IPS DF 6.9 (cell line): ENCODE measurements around the gene ARRDC5.
A peak's percentile ranks its signal among the peaks of the same experiment; 100 is the strongest.

Experiments used
- DNase-seq: peaks from one replicate; pipeline ENCODE4 v3.0.0-alpha.2; 2013; ENCODE audit warnings: low read depth, low spot score
- H3K27ac ChIP-seq: one replicate; pipeline ENCODE4 v1.5.1; 2013; ENCODE audit warnings: low read length, control low read depth
- H3K27me3 ChIP-seq: 2 replicates; pipeline ENCODE4 v1.6.1; 2013; ENCODE audit warnings: mild to moderate bottlenecking, low read length; ENCODE audit not compliant: control insufficient read depth, insufficient read depth
- H3K36me3 ChIP-seq: 2 replicates; pipeline ENCODE4 v1.6.1; 2013; ENCODE audit warnings: low read length; ENCODE audit not compliant: control insufficient read depth, insufficient read depth
- H3K4me1 ChIP-seq: 2 replicates; pipeline ENCODE4 v1.6.1; 2013; ENCODE audit warnings: low read length; ENCODE audit not compliant: control insufficient read depth, insufficient read depth
- H3K4me3 ChIP-seq: 2 replicates; pipeline ENCODE4 v1.5.1; 2013; ENCODE audit warnings: mild to moderate bottlenecking, low read length
- H3K9me3 ChIP-seq: 2 replicates; pipeline ENCODE4 v1.6.1; 2013; ENCODE audit warnings: low read length, inconsistent platforms; ENCODE audit not compliant: control insufficient read depth, insufficient read depth
- WGBS: extraction: QIAGEN DNeasy Blood & Tissue Kit; methylation state at CpG from one replicate; pipeline ENCODE4 v1.1.7; 2013; ENCODE audit warnings: mixed read lengths, missing lambda C conversion rate; ENCODE audit not compliant: insufficient read length, insufficient coverage; 5-methylcytosine and 5-hydroxymethylcytosine counted together

The ARRDC5 gene

DNA sequence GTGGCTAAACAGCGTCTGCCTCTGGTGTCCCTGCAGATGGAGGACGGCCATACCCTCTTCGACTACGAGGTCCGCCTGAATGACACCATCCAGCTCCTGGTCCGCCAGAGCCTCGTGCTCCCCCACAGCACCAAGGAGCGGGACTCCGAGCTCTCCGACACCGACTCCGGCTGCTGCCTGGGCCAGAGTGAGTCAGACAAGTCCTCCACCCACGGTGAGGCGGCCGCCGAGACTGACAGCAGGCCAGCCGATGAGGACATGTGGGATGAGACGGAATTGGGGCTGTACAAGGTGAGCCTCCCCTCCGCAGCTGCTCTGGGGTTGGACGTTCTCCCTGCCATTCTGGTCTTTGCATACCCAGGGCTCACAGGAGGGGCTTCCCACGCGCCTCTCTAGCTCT is 26.5 kb upstream of the ARRDC5 start:
- 0 out of 2 replicates have a peak, but pooled peaks cover 4% of the 10 kb centered on the region for H3K4me1 ChIP-seq
- WGBS: no CpG with 5 or more reads among the region's 22 CpGs
- H3K36me3 ChIP-seq: peaks cover 21% of the 10 kb centered on the region
- no peak for DNase-seq
- H3K9me3 ChIP-seq: no peaks in the 10 kb centered on the region
- H3K4me3 ChIP-seq: no peak overlapping the region
- H3K27me3 ChIP-seq: no peaks in the 10 kb centered on the region
- H3K27ac ChIP-seq: no peak overlapping the region

DNA sequence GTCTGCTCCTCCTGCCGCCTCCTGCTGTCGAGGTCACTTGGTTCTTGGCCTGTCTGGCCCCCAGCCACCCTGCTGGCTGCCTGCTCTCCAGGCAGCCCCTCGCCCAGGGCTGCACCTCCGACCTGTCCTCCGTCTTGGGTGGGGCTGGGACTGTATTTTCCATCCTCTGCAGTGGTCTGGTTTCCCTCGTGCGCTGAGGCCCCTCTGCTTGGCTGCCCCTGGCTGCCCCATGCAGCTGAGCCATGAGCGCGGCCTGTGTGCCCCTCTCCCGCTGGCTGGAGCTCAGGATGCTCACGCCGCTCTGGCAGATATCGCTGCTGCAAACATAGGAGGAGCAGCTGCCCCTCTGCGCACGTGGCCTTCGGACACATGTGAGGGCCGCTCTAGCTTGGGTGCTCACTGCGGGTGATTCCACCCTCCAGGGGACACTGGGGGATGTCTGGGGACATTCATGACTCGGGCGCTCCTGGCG is 20.6 kb upstream of the ARRDC5 start:
- Histone ChIP-seq H3K27me3 (no peaks in the 10 kb centered on the region), H3K4me3 (no peak overlapping the region), H3K9me3 (no peaks in the 10 kb centered on the region), H3K4me1 (0 out of 2 replicates have a peak, but pooled peaks cover 4% of the 10 kb centered on the region), H3K27ac (no peak overlapping the region), H3K36me3 (peaks cover 6% of the 10 kb centered on the region; the same call in 1 of the 2 replicates)
- no peak for DNase-seq
- no CpG with 5 or more reads among the region's 21 CpGs for WGBS

DNA sequence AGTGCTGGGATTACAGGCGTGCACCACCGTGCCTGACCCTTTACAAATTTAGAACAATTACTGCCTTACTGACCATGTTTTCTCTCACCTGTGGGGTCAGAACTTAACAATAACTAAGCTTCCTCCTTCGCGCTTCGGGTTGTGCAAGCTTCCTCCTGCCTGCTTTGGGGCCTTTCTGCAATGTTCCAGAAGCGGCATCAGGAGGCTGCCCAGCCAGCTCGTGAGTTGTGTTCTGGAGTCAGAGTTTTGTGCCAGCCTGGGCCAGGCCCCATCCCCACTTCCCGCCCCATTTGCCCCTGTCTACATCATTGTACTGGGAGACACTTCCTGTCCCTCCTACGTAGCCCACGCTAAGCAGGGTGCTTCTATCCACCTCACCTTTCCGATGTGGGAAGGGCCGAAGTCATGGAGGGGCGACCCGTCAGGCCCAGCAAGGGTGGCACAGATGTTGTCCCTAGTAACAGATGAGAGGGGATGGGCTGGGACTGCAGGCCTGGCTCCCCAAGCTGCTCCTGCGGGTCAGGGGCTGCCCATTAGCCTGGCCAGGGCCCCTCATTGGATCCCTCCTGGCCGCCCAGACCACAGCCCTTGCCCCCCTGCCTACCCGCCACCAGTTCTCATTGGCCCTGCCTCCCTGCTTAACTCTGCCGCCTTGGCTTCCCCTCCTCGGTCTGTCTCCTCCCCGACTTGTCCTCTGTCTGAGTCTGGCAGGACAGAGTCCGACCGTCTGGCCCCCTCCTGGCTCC is 20.0 kb upstream of the ARRDC5 start:
- H3K4me1 ChIP-seq: 0 out of 2 replicates have a peak, but pooled peaks cover 3% of the 10 kb centered on the region
- peaks cover 6% of the 10 kb centered on the region; the same call in 1 of the 2 replicates for H3K36me3 ChIP-seq
- no peak for DNase-seq
- H3K27me3 ChIP-seq: no peaks in the 10 kb centered on the region
- WGBS: no CpG with 5 or more reads among the region's 22 CpGs
- no peak overlapping the region for H3K4me3 ChIP-seq
- H3K27ac ChIP-seq: no peak overlapping the region
- no peaks in the 10 kb centered on the region for H3K9me3 ChIP-seq

- H3K4me3 ChIP-seq: no peak overlapping the region
- H3K27me3 ChIP-seq: no peaks in the 10 kb centered on the region
- no CpG with 5 or more reads among the region's 41 CpGs for WGBS
- H3K9me3 ChIP-seq: no peaks in the 10 kb centered on the region
- H3K36me3 ChIP-seq: peaks cover 8% of the 10 kb centered on the region; the same call in 1 of the 2 replicates
- DNase-seq: no peak
- no peak overlapping the region for H3K27ac ChIP-seq
- no peaks in the 10 kb centered on the region for H3K4me1 ChIP-seq
Measured at GRCh38 chr19:4916292-4917082, 13.8 kb upstream of the ARRDC5 start.

GRCh38 chr19:4914736-4915501 is 12.2 kb upstream of the ARRDC5 start:
- H3K36me3 ChIP-seq: peaks cover 8% of the 10 kb centered on the region; the same call in 1 of the 2 replicates
- H3K27ac ChIP-seq: no peak overlapping the region
- no peaks in the 10 kb centered on the region for H3K27me3 ChIP-seq
- DNase-seq: no peak
- H3K4me1 ChIP-seq: no peaks in the 10 kb centered on the region
- no peaks in the 10 kb centered on the region for H3K9me3 ChIP-seq
- H3K4me3 ChIP-seq: no peak overlapping the region
- WGBS: no CpG with 5 or more reads among the region's 23 CpGs

DNA sequence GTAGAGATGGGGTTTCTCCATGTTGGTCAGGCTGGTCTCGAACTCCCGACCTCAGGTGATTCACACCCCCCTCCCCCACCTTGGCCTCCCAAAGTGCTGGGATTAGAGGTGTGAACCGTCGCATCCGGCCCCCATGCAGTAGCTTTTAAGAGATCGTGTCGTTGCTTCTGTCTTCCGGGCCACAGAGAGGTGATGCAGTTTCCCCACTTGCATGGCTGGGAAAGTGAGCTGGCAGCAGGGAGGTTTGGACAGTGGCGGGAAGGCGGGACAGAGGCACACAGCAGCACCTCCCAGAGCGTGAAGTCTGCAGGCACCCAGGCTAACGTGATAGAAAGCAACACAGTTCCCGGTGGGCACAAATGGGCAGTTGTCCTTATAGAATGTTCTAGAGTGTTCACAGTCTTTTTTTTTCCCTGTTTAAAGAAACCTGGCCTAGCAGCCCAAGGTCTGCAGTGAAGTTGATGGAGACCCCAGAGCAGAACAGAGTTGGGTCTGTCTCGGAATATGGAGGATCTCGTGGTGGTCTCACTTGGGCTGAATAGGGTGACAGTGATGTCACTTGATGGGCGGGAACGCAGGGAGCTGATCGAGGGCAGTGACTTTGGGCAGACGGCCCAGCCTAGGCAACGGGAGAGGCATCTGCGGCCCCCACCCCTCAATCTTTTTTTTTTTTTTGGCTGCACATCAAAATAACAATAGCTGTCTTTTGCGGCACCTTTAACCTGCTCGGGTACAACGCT is 11.5 kb upstream of the ARRDC5 start:
- no peak for DNase-seq
- Histone ChIP-seq H3K4me3 (no peak overlapping the region), H3K4me1 (no peaks in the 10 kb centered on the region), H3K9me3 (no peaks in the 10 kb centered on the region), H3K27ac (no peak overlapping the region), H3K36me3 (peaks cover 8% of the 10 kb centered on the region; the same call in 1 of the 2 replicates), H3K27me3 (no peaks in the 10 kb centered on the region)
- no CpG with 5 or more reads among the region's 24 CpGs for WGBS

DNA sequence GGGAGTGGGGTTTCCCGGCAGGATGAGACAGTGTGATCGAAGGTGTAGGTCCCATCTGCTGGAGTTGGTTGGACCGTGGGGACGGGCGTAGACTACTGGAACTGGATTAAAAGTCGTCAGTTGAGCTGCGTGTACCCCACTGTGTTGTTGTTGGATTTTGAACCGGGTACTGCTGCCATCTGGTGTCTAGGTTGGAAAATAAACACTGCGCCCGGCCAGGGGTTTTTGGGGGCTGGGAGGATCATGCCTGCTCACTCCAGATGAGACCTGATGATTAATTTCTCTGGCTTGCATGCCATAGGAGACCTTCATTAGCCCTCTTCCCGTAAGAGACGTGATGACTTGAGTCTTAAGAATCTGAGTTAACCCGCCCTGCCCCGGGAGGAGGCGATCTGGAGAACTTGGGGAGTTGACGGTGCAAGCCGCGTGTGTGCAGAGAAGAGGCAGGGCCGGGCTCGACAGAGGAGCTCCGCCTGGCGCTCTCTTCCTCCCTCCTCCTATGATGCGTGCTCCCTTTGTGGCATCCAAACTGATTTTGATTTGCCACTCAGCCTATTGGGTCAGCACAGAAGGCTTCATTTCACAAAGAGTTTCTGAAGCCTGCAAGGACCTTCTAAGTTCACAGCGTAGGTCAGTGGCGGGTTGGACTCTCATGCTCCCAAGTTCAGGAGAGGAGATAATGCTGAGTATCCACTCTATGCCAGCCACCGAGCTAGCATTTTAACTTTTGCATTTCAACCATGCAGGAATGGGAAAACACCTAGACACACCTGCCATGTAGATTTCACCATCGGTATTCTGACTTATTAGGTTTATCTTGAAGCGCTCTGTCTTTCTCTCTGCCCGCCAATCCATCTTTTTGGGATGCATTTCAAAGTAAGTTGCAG is 9.3 kb upstream of the ARRDC5 start:
- Histone ChIP-seq H3K9me3 (no peaks in the 10 kb centered on the region), H3K27me3 (no peaks in the 10 kb centered on the region), H3K4me1 (no peaks in the 10 kb centered on the region), H3K27ac (no peak overlapping the region), H3K4me3 (no peak overlapping the region), H3K36me3 (peaks cover 8% of the 10 kb centered on the region; the same call in 1 of the 2 replicates)
- WGBS: no CpG with 5 or more reads among the region's 29 CpGs
- no peak for DNase-seq

- H3K4me1 ChIP-seq: no peaks in the 10 kb centered on the region
- H3K4me3 ChIP-seq: no peak overlapping the region
- H3K27ac ChIP-seq: no peak overlapping the region
- no peaks in the 10 kb centered on the region for H3K27me3 ChIP-seq
- no peaks in the 10 kb centered on the region for H3K9me3 ChIP-seq
- H3K36me3 ChIP-seq: peaks cover 5% of the 10 kb centered on the region; the same call in 1 of the 2 replicates
- no CpG with 5 or more reads among the region's 15 CpGs for WGBS
- no peak for DNase-seq
Measured at GRCh38 chr19:4911314-4911713, 8.6 kb upstream of the ARRDC5 start.

DNA sequence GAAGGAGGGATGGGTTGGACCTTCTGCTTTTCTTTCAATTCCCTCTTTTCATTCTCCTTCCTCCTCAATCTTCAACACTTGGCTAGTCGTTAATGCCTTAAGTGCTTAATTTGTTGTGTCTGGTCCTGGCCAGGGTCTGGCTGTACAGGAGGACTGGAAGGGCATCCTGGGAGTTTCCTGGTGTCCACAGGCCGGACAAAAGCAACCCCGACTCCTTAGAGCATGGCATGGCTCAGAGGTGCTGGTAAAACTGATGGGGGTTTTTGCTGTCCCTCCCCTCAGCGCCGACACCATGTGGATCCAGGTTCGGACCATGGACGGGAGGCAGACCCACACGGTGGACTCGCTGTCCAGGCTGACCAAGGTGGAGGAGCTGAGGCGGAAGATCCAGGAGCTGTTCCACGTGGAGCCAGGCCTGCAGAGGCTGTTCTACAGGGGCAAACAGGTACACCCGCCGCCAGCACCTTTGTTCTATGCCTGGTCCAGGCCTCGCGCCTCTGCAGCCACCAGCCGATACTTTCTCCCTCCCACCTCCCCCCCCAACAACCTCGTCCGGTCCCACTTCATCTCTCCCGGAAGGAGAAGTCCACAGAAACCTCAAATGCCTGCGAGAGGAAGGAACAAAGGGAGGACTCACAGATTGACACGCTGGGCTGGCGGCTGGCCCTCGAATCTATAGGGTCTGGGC is 8.0 kb upstream of the ARRDC5 start:
- no peaks in the 10 kb centered on the region for H3K27me3 ChIP-seq
- no peak for DNase-seq
- H3K4me1 ChIP-seq: no peaks in the 10 kb centered on the region
- H3K9me3 ChIP-seq: no peaks in the 10 kb centered on the region
- H3K36me3 ChIP-seq: peaks cover 5% of the 10 kb centered on the region; the same call in 1 of the 2 replicates
- H3K4me3 ChIP-seq: peak overlapping the region; percentile 100; the same call in 1 of the 2 replicates
- no peak overlapping the region for H3K27ac ChIP-seq
- no CpG with 5 or more reads among the region's 23 CpGs for WGBS
